ENCODE results near the gene FEV. TPM values are rescaled to one million over a fixed set of nuclear protein-coding genes. Genes with fewer than 3 reads are reported as not detected.

Gene FEV
- total RNA-seq, 2 experiments from 2014 or later: not detected

DNA sequence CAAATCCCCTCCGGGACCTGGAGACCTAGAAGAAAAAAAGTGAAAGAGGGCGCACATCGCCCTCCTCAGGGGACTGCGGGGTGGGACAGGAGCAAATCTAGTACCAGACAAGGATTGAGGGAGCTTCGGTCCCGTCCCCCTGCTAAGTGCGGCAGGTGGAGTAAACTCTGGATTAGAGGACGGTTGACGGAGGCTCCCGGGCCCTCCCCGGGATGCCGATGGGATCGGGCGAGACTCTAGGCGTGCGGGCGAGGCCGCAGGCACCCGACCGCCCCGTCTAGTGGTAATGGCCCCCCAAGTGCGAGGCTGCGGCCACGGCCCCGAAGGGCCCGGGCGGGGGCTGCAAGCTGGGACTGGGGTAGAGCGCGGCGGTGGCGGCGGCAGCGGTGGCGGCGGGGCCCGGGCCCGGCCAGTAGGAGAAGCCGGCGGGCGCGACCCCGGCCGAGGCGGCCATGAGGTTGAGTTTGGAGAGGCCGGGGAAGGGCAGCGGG, 3.5 kb downstream of the FEV start:
- peak overlapping the region; percentile 48 for H3K4me3 Mint-ChIP-seq
- peaks cover 2% of the 10 kb centered on the region for H3K36me3 Mint-ChIP-seq (ENCODE audit: low read depth)
- peaks cover 64% of the 10 kb centered on the region for H3K27me3 Mint-ChIP-seq (ENCODE audit: low read depth)
- peaks cover 26% of the 10 kb centered on the region for H3K4me1 Mint-ChIP-seq (ENCODE audit: low read depth)
- no peaks in the 10 kb centered on the region for H3K9me3 Mint-ChIP-seq (ENCODE audit: insufficient read depth)
- no peak overlapping the region for H3K27ac Mint-ChIP-seq
- ChIA-PET POLR2A (no interaction called here), CTCF (interaction anchor here (0.7 to 5.7 kb wide), 9 partner anchors 8 to 178 kb away, joined by 3 to 58 read pairs (median 9); no protein-coding TSS in a partner anchor)
- ATAC-seq (no peak), DNase-seq (no peak)

DNA sequence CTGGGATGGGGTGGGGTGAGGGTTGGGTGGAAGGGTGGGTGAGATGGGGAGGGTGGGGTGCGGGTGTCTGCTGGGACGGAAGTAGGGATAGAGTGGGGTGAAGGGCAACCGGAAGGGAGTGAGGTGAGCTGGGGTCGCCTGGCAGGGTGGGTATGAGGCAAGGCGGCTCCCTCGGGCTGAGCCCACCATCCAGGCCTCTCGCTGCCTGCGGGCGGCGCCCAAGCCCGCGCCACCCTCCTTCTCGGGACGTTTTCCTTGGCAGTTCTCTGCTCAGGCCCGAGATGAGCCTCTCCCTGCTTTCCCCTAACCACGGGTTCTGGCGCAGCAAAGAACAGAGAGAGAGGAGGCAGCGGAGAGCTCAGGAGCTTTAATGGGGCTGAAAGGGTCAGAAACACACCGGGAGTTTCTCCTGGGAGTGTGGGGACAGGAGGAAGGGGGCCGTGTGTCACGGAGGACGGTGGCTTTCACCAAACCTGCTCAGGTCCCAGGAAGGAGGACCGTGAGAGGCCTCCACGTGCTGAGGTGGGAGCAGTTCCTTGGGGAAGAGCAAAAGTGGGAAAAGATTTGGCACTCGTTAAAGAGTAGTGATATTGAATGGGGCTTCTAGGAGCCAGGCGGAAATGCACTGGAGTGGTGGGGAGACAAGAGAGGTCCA, 4.1 kb downstream of the FEV start:
- peaks cover 2% of the 10 kb centered on the region for H3K36me3 Mint-ChIP-seq (ENCODE audit: low read depth)
- peak overlapping the region; percentile 48 for H3K4me3 Mint-ChIP-seq
- ChIA-PET POLR2A (no interaction called here), CTCF (interaction anchor here (0.5 to 5.7 kb wide), 53 partner anchors 8 to 322 kb away, joined by 3 to 58 read pairs (median 4); partner anchors contain the start of genes CDK5R2, CRYBA2 and IHH)
- peaks cover 26% of the 10 kb centered on the region for H3K4me1 Mint-ChIP-seq (ENCODE audit: low read depth)
- H3K27ac Mint-ChIP-seq: no peak overlapping the region
- no peaks in the 10 kb centered on the region for H3K9me3 Mint-ChIP-seq (ENCODE audit: insufficient read depth)
- H3K27me3 Mint-ChIP-seq (ENCODE audit: low read depth): peaks cover 62% of the 10 kb centered on the region
- ATAC-seq: no peak
- DNase-seq: no peak

DNA sequence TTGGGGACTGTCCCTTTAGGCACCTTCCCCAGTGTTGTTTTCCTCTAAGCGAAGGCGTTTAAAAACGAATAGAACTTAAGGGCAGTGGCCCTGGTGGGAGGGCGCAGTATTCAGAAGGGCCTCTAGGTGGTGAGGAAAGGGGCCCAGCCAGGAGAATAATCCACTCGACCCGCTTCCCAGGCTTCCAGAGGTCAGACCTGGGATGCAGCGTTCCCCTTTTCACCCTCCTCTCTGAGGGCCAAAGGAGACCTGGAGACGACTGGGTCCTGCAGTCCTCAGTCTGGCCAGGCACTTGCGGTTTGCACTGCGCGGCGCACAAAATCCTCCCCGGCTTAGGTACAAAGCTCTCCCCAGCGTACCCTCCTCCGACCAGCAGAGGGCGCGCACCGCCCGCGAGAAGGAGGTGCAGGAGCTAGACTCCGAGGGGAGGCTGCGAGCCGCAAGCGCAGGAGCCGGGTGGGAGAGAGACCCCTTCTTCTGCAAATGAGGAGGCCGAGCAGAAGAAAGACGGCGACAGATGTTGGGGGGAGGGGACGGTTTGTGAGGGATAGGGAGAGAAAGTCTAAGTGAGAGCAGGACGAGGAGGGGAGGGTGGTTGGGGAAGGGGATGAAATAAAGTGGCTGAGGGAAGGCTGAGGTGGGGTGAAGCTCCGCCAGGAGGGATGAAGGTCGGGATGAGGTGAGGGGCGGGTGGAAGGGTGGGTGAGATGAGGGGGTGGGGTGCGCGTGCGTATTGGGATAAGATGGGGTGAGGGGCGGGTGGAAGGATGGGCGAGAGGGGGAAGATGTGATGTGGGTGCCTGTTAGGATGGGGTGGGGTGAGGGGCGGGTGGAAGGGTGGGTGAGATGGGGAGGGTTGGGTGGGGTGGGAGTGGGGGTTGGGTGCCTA, 4.9 kb downstream of the FEV start:
- Mint-ChIP-seq H3K36me3 (ENCODE audit: low read depth) (peaks cover 2% of the 10 kb centered on the region), H3K27me3 (ENCODE audit: low read depth) (peaks cover 64% of the 10 kb centered on the region), H3K27ac (no peak overlapping the region), H3K4me1 (ENCODE audit: low read depth) (peaks cover 26% of the 10 kb centered on the region), H3K9me3 (ENCODE audit: insufficient read depth) (no peaks in the 10 kb centered on the region), H3K4me3 (no peak overlapping the region)
- POLR2A ChIA-PET: interaction anchor here (0.6 to 0.7 kb wide), 2 partner anchors 29 to 168 kb away, joined by 3 to 4 read pairs; no protein-coding TSS in a partner anchor
- DNase-seq: peak; percentile 87
- peak; percentile 92 for ATAC-seq
- CTCF ChIA-PET: interaction anchor here (0.5 to 5.7 kb wide), 61 partner anchors 9 to 337 kb away, joined by 3 to 58 read pairs (median 4); partner anchors contain the start of genes CDK5R2, CRYBA2 and IHH

DNA sequence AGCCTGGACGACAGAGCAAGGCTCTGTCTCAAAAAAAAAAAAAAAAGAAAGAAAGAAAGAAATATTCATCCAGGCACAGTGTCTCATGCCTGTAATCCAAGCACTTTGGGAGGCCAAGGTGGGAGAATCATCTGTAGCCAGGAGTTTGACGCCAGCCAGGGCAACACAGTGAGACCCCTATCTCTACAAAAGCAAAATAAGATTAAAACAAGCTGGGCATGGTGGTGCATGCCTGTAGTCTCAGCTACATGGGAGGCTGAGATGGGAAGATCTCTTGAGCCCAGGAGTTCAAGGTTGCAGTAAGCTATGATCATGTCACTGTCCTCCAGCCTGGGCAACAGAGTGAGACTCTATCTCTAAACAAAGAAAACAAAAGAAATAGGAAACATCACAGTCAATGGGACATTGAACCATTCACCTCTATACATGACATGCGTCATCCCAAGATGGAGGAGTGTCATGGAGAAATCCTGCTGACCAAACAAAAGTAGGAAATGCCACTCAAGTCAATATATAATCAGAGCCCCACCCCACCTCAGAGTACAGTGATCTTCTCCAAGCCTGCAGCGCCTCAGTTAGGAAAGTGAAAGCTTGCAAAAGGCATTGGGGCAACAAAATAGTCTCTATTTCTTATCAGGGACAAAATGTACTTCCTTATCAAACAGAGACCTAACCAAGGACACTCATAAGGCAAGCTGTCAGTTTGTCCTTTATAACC, 9.8 kb downstream of the FEV start:
- no peaks in the 10 kb centered on the region for H3K9me3 Mint-ChIP-seq (ENCODE audit: insufficient read depth)
- H3K27ac Mint-ChIP-seq: no peak overlapping the region
- peaks cover 48% of the 10 kb centered on the region for H3K27me3 Mint-ChIP-seq (ENCODE audit: low read depth)
- peaks cover 6% of the 10 kb centered on the region for H3K4me1 Mint-ChIP-seq (ENCODE audit: low read depth)
- no peak for ATAC-seq
- ChIA-PET CTCF (interaction anchor here (1.1 to 2.0 kb wide), 3 partner anchors 8 to 99 kb away, joined by 3 to 5 read pairs (median 4); no protein-coding TSS in a partner anchor), POLR2A (no interaction called here)
- no peak overlapping the region for H3K4me3 Mint-ChIP-seq
- DNase-seq: no peak
- H3K36me3 Mint-ChIP-seq (ENCODE audit: low read depth): no peaks in the 10 kb centered on the region

DNA sequence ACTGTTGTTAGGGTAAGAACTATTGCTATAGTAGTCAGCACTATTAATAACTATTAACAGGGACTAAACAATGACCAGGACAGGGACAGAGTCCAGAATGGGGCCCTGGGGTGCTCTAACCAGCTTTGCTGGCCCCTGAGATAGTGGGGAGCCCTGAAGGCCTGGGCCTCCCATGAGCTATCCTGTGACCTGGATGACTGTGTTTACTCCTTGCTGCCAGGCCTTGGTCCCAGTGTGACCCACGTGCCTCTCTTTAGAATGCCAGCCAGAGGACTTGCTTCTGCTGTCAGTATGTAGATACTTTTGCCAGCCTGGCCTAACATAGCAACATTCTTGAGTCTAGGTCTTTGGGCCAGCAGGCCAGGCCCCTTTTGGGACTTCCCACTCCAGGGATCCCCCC, 14.1 kb downstream of the FEV start:
- no peak overlapping the region for H3K27ac Mint-ChIP-seq
- DNase-seq: no peak
- ChIA-PET CTCF (interaction anchor here (2.3 kb wide), 1 partner anchor 9 kb away, joined by 11 read pairs; no protein-coding TSS in a partner anchor), POLR2A (no interaction called here)
- H3K4me3 Mint-ChIP-seq: no peak overlapping the region
- H3K27me3 Mint-ChIP-seq (ENCODE audit: low read depth): peaks cover 42% of the 10 kb centered on the region
- H3K36me3 Mint-ChIP-seq (ENCODE audit: low read depth): no peaks in the 10 kb centered on the region
- no peaks in the 10 kb centered on the region for H3K9me3 Mint-ChIP-seq (ENCODE audit: insufficient read depth)
- ATAC-seq: no peak
- no peaks in the 10 kb centered on the region for H3K4me1 Mint-ChIP-seq (ENCODE audit: low read depth)

DNA sequence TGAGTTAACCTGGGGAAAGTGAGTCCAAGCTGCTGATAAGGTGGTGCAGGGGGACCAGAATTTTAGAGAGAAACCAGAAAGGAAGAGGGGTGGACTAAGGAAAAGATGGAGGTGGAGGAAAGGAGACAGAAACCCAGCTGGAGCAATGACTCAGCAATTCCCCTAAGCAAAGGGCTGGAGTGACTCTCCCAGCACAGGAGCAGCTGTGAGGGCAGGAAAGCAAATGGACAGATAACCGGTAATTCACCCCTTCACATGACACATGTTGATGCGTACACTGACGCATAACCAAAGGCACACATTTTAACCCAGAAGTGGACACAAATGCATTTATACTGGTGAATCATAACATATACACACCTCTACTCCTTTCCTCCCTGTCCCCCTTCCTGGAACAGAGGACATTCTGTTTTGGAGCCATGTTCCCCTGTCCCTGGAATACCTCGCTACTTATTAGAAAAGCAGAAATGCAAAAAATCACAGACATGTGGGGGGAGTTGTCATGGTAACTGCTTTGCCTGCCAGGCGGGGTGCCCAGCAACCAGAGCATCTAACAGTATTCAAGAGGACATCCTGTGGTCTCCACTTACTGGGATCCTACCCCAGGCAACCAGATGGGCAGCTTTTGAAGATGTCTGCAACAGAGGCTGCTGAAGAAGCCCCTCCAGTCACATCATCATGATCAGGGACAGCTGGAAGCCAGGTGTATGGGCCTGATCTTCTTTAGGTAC, 20.8 kb downstream of the FEV start:
- Mint-ChIP-seq H3K27ac (no peak overlapping the region), H3K4me1 (ENCODE audit: low read depth) (peaks cover 4% of the 10 kb centered on the region), H3K4me3 (no peak overlapping the region), H3K27me3 (ENCODE audit: low read depth) (peaks cover 48% of the 10 kb centered on the region), H3K36me3 (ENCODE audit: low read depth) (peaks cover 4% of the 10 kb centered on the region), H3K9me3 (ENCODE audit: insufficient read depth) (no peaks in the 10 kb centered on the region)
- POLR2A ChIA-PET: no interaction called here
- DNase-seq (no peak), ATAC-seq (no peak)
- CTCF ChIA-PET: interaction anchor here (1.0 to 1.1 kb wide), 2 partner anchors 32 to 88 kb away, joined by 3 read pairs; no protein-coding TSS in a partner anchor

DNA sequence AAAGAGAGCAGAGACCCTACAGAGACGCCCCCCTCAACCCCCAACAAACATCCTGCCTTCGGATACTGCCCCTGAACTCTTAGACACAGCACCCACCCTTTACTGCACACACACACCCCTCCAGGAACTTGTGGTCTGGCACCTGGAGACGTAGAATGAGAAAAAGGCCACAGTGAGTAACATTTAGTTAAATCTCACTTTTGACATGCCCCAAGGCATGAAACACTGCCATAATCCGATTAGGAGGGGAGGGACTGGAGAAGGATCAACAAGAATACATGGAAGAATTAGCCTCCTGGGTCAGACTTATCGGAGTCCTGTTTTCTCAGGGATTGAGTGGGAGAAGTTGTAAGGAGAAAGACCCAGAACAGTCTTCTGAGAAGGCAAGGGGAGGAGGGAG, 21.4 kb downstream of the FEV start:
- DNase-seq (no peak), ATAC-seq (no peak)
- CTCF ChIA-PET: interaction anchor here (1.0 to 1.1 kb wide), 2 partner anchors 32 to 87 kb away, joined by 3 read pairs; no protein-coding TSS in a partner anchor
- H3K4me3 Mint-ChIP-seq: no peak overlapping the region
- peaks cover 51% of the 10 kb centered on the region for H3K27me3 Mint-ChIP-seq (ENCODE audit: low read depth)
- H3K27ac Mint-ChIP-seq: no peak overlapping the region
- POLR2A ChIA-PET: no interaction called here
- peaks cover 4% of the 10 kb centered on the region for H3K36me3 Mint-ChIP-seq (ENCODE audit: low read depth)
- H3K9me3 Mint-ChIP-seq (ENCODE audit: insufficient read depth): no peaks in the 10 kb centered on the region
- peaks cover 7% of the 10 kb centered on the region for H3K4me1 Mint-ChIP-seq (ENCODE audit: low read depth)

DNA sequence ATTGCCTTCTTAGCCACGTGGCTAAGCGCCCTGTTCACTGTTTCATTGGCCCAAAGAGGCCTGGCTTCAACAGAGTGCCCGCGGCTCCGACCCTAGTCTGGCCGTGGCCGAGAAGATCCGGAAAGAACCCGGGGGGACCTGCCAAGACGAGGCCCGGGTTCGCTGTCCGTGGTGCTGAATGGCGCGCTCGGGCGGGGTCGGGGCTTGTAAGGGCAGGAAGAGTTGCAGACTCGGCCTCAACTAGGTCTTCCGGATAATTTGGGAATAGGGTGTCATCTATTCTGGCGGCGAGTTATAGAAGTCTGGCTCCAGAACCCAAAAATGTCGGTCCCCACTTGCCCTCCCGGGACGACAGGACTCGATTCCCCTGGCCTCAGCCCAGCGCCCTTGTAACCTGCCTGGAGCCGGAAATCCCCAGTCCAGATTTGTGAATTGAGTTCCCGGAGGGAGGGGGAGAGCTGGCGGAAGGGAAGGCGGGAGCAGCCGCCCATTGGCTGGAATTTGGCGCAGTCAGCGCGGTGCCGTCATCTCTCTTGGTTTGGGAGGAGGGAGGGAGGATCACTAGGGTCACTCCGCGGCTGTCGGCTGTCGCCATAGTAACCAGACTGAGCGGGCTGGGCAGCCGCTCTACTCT, 22.0 kb downstream of the FEV start:
- ChIA-PET POLR2A (no interaction called here), CTCF (interaction anchor here (0.8 to 1.1 kb wide), 3 partner anchors 17 to 86 kb away, joined by 3 read pairs; no protein-coding TSS in a partner anchor)
- peaks cover 55% of the 10 kb centered on the region for H3K27me3 Mint-ChIP-seq (ENCODE audit: low read depth)

DNA sequence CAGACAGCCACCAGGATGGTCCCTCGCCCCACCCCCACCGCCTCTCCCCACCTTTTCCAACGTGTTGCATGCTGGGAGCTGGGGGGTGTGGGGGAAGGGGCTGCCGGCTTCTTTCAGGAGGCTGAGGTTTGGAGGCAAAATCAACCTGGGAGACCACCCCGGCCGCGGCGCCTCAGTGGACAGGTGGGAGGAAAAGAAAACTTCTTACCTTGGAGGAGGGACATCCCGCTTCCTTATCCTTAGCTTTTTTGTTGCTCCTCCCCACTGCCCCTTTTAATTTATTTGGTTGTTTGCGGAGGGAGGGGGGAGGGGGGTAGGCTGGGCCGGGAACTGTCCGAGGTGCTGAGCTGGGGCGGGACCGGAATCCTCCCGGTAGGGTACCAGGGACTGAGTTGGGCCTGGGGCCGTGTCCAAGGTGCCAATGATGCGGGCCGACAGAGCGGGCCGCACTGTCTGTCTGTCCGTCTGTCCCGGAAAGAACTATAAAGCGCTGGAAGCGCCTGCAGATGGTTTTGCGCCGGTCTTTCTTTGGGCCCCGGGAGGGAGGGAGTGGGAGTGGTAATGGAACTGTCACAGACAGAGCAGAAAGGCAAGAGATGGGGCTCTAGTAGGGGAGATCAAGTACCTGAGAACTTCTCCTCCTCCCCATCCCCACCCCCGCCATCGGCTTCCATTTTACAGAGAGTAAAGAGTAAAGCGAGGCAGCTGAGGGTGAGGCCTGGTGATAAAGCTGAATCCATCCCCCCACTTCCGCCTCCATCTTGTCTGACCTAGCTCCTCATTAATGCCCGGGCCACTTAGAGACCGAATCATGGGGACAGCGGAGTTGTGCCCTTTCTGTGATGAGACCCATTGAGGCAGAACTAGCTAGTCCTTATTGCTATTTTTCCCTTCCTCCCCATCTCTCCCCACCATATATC, 23.1 kb downstream of the FEV start:
- H3K27ac Mint-ChIP-seq: no peak overlapping the region

More for the DNA sequence above, 22.0 kb downstream of the FEV start:
- H3K27ac Mint-ChIP-seq: no peak overlapping the region
- H3K4me3 Mint-ChIP-seq: no peak overlapping the region
- no peaks in the 10 kb centered on the region for H3K9me3 Mint-ChIP-seq (ENCODE audit: insufficient read depth)
- H3K4me1 Mint-ChIP-seq (ENCODE audit: low read depth): peaks cover 7% of the 10 kb centered on the region
- H3K36me3 Mint-ChIP-seq (ENCODE audit: low read depth): peaks cover 4% of the 10 kb centered on the region
- peak; percentile 81 for DNase-seq
- peak; percentile 48 for ATAC-seq

DNA sequence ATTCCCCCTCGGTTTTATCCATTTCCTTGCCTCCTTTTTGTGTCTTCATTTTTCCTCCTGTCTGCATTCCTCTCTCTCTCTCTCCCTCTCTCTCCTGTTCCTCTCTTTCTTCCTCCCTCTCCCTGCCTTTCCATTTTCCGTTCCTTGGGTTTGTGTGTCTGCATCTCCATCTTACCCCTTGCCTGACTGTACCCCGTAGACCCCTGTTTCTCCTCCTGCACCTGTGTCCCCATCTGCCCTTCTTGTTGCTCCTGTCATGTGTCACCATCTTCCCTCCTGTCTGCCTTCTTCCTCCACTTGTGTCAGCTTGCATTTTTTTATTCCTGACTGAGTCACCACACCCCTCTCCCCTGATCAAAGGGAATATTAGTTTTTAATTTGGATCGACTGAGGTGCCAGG, 23.8 kb downstream of the FEV start:
- H3K27ac Mint-ChIP-seq: peak overlapping the region; percentile 48
- no peak for ATAC-seq
- ChIA-PET CTCF (interaction anchor here (0.7 to 1.5 kb wide), 3 partner anchors 19 to 85 kb away, joined by 3 to 4 read pairs (median 3); no protein-coding TSS in a partner anchor), POLR2A (no interaction called here)
- no peak for DNase-seq
- H3K27me3 Mint-ChIP-seq (ENCODE audit: low read depth): peaks cover 69% of the 10 kb centered on the region
- peaks cover 7% of the 10 kb centered on the region for H3K4me1 Mint-ChIP-seq (ENCODE audit: low read depth)
- H3K36me3 Mint-ChIP-seq (ENCODE audit: low read depth): peaks cover 4% of the 10 kb centered on the region
- H3K4me3 Mint-ChIP-seq: no peak overlapping the region
- H3K9me3 Mint-ChIP-seq (ENCODE audit: insufficient read depth): no peaks in the 10 kb centered on the region

More for the DNA sequence above, 23.1 kb downstream of the FEV start:
- ATAC-seq (no peak), DNase-seq (no peak)
- Mint-ChIP-seq H3K4me3 (no peak overlapping the region), H3K36me3 (ENCODE audit: low read depth) (peaks cover 4% of the 10 kb centered on the region), H3K27me3 (ENCODE audit: low read depth) (peaks cover 63% of the 10 kb centered on the region), H3K9me3 (ENCODE audit: insufficient read depth) (no peaks in the 10 kb centered on the region), H3K4me1 (ENCODE audit: low read depth) (peaks cover 7% of the 10 kb centered on the region)
- CTCF ChIA-PET: interaction anchor here (0.7 to 1.5 kb wide), 2 partner anchors 18 to 68 kb away, joined by 3 to 4 read pairs; no protein-coding TSS in a partner anchor
- POLR2A ChIA-PET: no interaction called here

Data from activated CD8-positive, alpha-beta T cell treated with anti-CD3 and anti-CD28 coated beads, Interleukin-2, amount 10 ng/mL, durations not matched to agents 7 days and 5 days (primary cell).